GM12878 (cell line): ENCODE data around the gene TRRAP. TPM values are rescaled to one million over a fixed set of nuclear protein-coding genes. Genes with fewer than 3 reads are reported as not detected.

Source experiments
- ATAC-seq: fragments of 200-7000 bp; cut with Tn5 transposase; 3 replicates; pipeline ENCODE4 v1.9.1; 2020; ENCODE audit warnings: mild to moderate bottlenecking, moderate library complexity
- BruUV-seq: library from RNA; stranded (reverse); fragments of 400-500 nt; replicated peaks from 2 replicates; lab custom pipeline; 2021; lab: Mats Ljungman, UMichigan
- CTCF ChIA-PET: fragments of 300-600 bp; sonication (Branson Sonifier 250); formaldehyde crosslinking; extraction: SDS; loops from one replicate; lab custom pipeline; 2021; ENCODE audit warnings: inconsistent platforms; lab: Yijun Ruan, JAX
- POLR2A ChIA-PET: fragments of 350-600 bp; formaldehyde crosslinking; extraction: SDS; loops from one replicate; lab custom pipeline; 2021; ENCODE audit warnings: inconsistent platforms; lab: Charles Lee
- RAD21 ChIA-PET: fragments of 300-600 bp; sonication (Branson Sonifier 250); formaldehyde crosslinking; loops from one replicate; lab custom pipeline; 2023; ENCODE audit warnings: antibody characterized with exemption; ENCODE audit not compliant: unreplicated experiment; lab: Charles Lee
- SMC1A ChIA-PET: fragments of 300-600 bp; sonication (Branson Sonifier 250); formaldehyde crosslinking; loops from one replicate; lab custom pipeline; 2023; ENCODE audit not compliant: unreplicated experiment, uncharacterized antibody; lab: Charles Lee
- DNase-seq: peaks from one replicate; pipeline ENCODE4 v3.0.0-alpha.2; 2011; ENCODE audit warnings: low read depth, low spot score
- FAIRE-seq: peaks from 3 replicates; lab custom pipeline; 2011; peaks lifted over from hg19 to GRCh38; lab: Jason Lieb, UNC
- H2AFZ ChIP-seq: 2 replicates; pipeline ENCODE4 v1.6.0; 2011; ENCODE audit warnings: low read depth, low read length, control low read depth; ENCODE audit not compliant: control insufficient read depth
- H3K27ac ChIP-seq: 2 replicates; pipeline ENCODE4 v1.5.1; 2011; ENCODE audit warnings: control low read depth; ENCODE audit not compliant: control insufficient read depth, insufficient read depth
- H3K27me3 ChIP-seq, 2 experiments: replicated peaks in 1 of 2; 2 replicates each; pipeline versions ENCODE4 v1.6.0 to v1.6.1; 2011; ENCODE audit warnings: low read length in 1 of 2; ENCODE audit not compliant: control insufficient read depth in 2 of 2, insufficient read depth in 2 of 2
- H3K36me3 ChIP-seq, 2 experiments: 2 replicates each; pipeline ENCODE4 v1.5.1; 2011; ENCODE audit warnings: low read length in 1 of 2; ENCODE audit not compliant: control insufficient read depth in 2 of 2, insufficient read depth in 2 of 2
- H3K4me1 ChIP-seq: 2 replicates; pipeline ENCODE4 v1.6.1; 2011; ENCODE audit warnings: mild to moderate bottlenecking, low read length, moderate library complexity, mixed read lengths; ENCODE audit not compliant: control insufficient read depth, insufficient read depth
- H3K4me2 ChIP-seq: 2 replicates; pipeline ENCODE4 v1.6.0; 2011; ENCODE audit warnings: control low read depth; ENCODE audit not compliant: control insufficient read depth, insufficient read depth
- H3K4me3 ChIP-seq: fragments of 200-600 bp; sonication (generic); 2 replicates; pipeline ENCODE4 v1.5.1; 2016
- H3K79me2 ChIP-seq: 2 replicates; pipeline ENCODE4 v1.6.0; 2011; ENCODE audit warnings: low read length; ENCODE audit not compliant: control insufficient read depth, insufficient read depth
- H3K9ac ChIP-seq: 2 replicates; pipeline ENCODE4 v1.8.0; 2011; ENCODE audit warnings: low read length, control low read depth, mixed read lengths; ENCODE audit not compliant: control insufficient read depth, insufficient read depth
- H3K9me3 ChIP-seq: replicated peaks from 3 replicates; pipeline ENCODE4 v1.5.1; 2011; ENCODE audit warnings: mild to moderate bottlenecking, low read length; ENCODE audit not compliant: control insufficient read depth, insufficient read depth
- H4K20me1 ChIP-seq: 2 replicates; pipeline ENCODE4 v1.6.0; 2011; ENCODE audit not compliant: control insufficient read depth, insufficient read depth
- BHLHE40 ChIP-seq, 2 experiments: fragments of 450-650 bp in 1 of 2; IDR thresholded peaks; 2 replicates each; pipeline ENCODE4 v1.6.1; 2011 to 2017; ENCODE audit warnings: low read depth in 2 of 2, borderline replicate concordance in 1 of 2, improper control_type of control experiment in 1 of 2, low read length in 1 of 2, mild to moderate bottlenecking in 1 of 2
- CEBPZ ChIP-seq: fragments of 150-350 bp; IDR thresholded peaks from 2 replicates; pipeline ENCODE4 v1.6.1; 2016; ENCODE audit warnings: low read depth, low read length
- MEF2B ChIP-seq: fragments of 450-650 bp; IDR thresholded peaks from 2 replicates; pipeline ENCODE4 v1.6.1; 2018; ENCODE audit warnings: mild to moderate bottlenecking, moderate library complexity; ENCODE audit not compliant: partially characterized antibody, poor library complexity, severe bottlenecking
- MTA3 ChIP-seq: IDR thresholded peaks from 2 replicates; pipeline ENCODE4 v1.6.1; 2012; ENCODE audit warnings: low read length, inconsistent platforms, borderline replicate concordance
- PAX5 ChIP-seq: IDR thresholded peaks from 2 replicates; pipeline ENCODE4 v1.6.1; 2011; ENCODE audit warnings: low read depth, low read length, borderline replicate concordance
- POU2F2 ChIP-seq: IDR thresholded peaks from 3 replicates; pipeline ENCODE4 v1.6.1; 2011; ENCODE audit warnings: low read depth, mild to moderate bottlenecking, low read length, borderline replicate concordance
- PRDM15 ChIP-seq: fragments of 450-650 bp; formaldehyde crosslinking; IDR thresholded peaks from 2 replicates; pipeline ENCODE4 v1.4.0; 2020; ENCODE audit warnings: mild to moderate bottlenecking, moderate library complexity
- SKIL ChIP-seq: fragments of 450-650 bp; IDR thresholded peaks from 2 replicates; pipeline ENCODE4 v1.6.1; 2017; ENCODE audit warnings: mild to moderate bottlenecking, low read depth, inconsistent platforms; ENCODE audit not compliant: poor library complexity, severe bottlenecking
- TCF12 ChIP-seq: IDR thresholded peaks from 2 replicates; pipeline ENCODE4 v1.6.1; 2011; ENCODE audit warnings: low read depth, mild to moderate bottlenecking, low read length
- WGBS: methylation state at CpG from one replicate; pipeline ENCODE4 v1.1.6; 2016; ENCODE audit warnings: low lambda C conversion rate; ENCODE audit not compliant: insufficient replicate concordance, insufficient coverage; ENCODE audit errors: missing lambda C conversion rate; 5-methylcytosine and 5-hydroxymethylcytosine counted together
- in situ Hi-C: fragments of 300-500 bp; cut with MboI; formaldehyde crosslinking; loops from 9 replicates; pipeline ENCODE4 v1.14.3; 2018; ENCODE audit warnings: mixed read lengths
- intact Hi-C: fragments of 100-400 bp; cut with micrococcal nuclease; formaldehyde crosslinking; loops from one replicate; pipeline ENCODE4 v1.14.2; 2022; ENCODE audit not compliant: unreplicated experiment
- polyA plus RNA-seq, 11 experiments: library from polyadenylated mRNA; depleted of rRNA in 4 of 11; unstranded in 6 of 11; stranded (reverse) in 5 of 11; fragments of >200 nt; fragmentation: Nextera tagmentation in 4 of 11; fragmentation: Illumina TruSeq in 1 of 11; extraction: Ambion mirVana in 4 of 11; extraction: Trizol in 1 of 11; gene quantifications; 1 replicate in 1 of 11; 2 replicates in 10 of 11; pipeline versions ENCODE4 v1.2.1 to v1.2.3, GENCODE V29; 2011 to 2016; ENCODE audit warnings: inconsistent platforms in 2 of 11, missing spikeins in 2 of 11, low read depth in 1 of 11
- total RNA-seq, 4 experiments: library from RNA; depleted of rRNA in 3 of 4; stranded (reverse); fragments of >200 nt in 3 of 4; fragmentation: Illumina TruSeq in 1 of 4; extraction: Trizol in 1 of 4; gene quantifications; 2 replicates each; pipeline versions ENCODE4 v1.2.1 to v1.2.3, GENCODE V29; 2013 to 2021

The TRRAP gene
- total and polyA plus RNA-seq, 10 of the 15 experiments (the other 5 are each of a cell fraction or from before 2014, with no cell fraction given): 1.1 to 39.3 (median 8.5) TPM

- peak; percentile 81 for ATAC-seq
Measured at GRCh38 chr7:98930464-98930863, 52.1 kb downstream of the TRRAP start.

More at GRCh38 chr7:98930464-98930863, 52.1 kb downstream of the TRRAP start:
- peak; percentile 62 for DNase-seq
- intact Hi-C loops (no loop called here), in situ Hi-C loops (no loop called here)
- Histone ChIP-seq H3K36me3 (peaks cover 22 to 46% of the 10 kb centered on the region in 2 experiments), H3K9me3 (no peaks in the 10 kb centered on the region), H3K4me1 (peaks cover 6% of the 10 kb centered on the region), H3K27me3 (no peaks in the 10 kb centered on the region), H3K79me2 (peaks cover 9% of the 10 kb centered on the region), H3K27ac (peak overlapping the region; percentile 71), H3K4me3 (no peak overlapping the region), H4K20me1 (no peaks in the 10 kb centered on the region), H3K9ac (0 out of 2 replicates have a peak overlapping the region, but pooled peaks have one; percentile 14), H2AFZ (no peak overlapping the region), H3K4me2 (no peak overlapping the region)
- no TSS peak for BruUV-seq
- WGBS: 2% methylated on average over 10 of the region's 10 CpGs
- TF ChIP-seq PAX5 (0 out of 2 replicates have a peak, but pooled peaks have one; percentile 31), POU2F2 (peak; percentile 87; the same call in 1 of the 3 replicates), TCF12 (peak; percentile 66; the same call in 1 of the 2 replicates), CEBPZ (no peak), SKIL (peak; percentile 31), PRDM15 (CRISPR knock-in tag) (no peak), BHLHE40 (IDR thresholded peaks at IDR 0.05; ENCODE audit: borderline replicate concordance in 1 of 2, low read depth in 2 of 2, low read length in 1 of 2) (peak in 1 of 2 experiments; percentile 50; a peak in 1 of 4 replicates), MTA3 (no peak), MEF2B (no peak)
- no peak for FAIRE-seq
- POLR2A ChIA-PET: interaction anchor here (0.6 to 1.0 kb wide), 2 partner anchors 51 to 450 kb away, joined by 3 read pairs; no protein-coding TSS in a partner anchor
- RAD21 ChIA-PET: interaction anchor here (1.3 kb wide), 1 partner anchor 66 kb away, joined by 4 read pairs; no protein-coding TSS in a partner anchor
- SMC1A ChIA-PET: interaction anchor here (1.0 to 1.5 kb wide), 5 partner anchors 9 to 75 kb away, joined by 3 to 6 read pairs (median 4); no protein-coding TSS in a partner anchor
- CTCF ChIA-PET: interaction anchor here (0.6 to 1.5 kb wide), 4 partner anchors 9 to 561 kb away, joined by 3 to 6 read pairs (median 3); no protein-coding TSS in a partner anchor
